HCT116 (cell line): ENCODE data around the gene GEN1.

Experiments
- ATF3 ChIP-seq: IDR thresholded peaks from 2 replicates; pipeline ENCODE4 v1.6.1; 2012
- CTCF ChIP-seq, 3 experiments: fragments of 200-600 bp in 1 of 3; sonication (generic) in 1 of 3; IDR thresholded peaks in 2 of 3; conservative IDR thresholded peaks in 1 of 3; 2 replicates each; pipeline ENCODE4 v1.5.1; 2012 to 2017; ENCODE audit warnings: low read depth in 2 of 3, low read length in 2 of 3, antibody characterized with exemption in 1 of 3, borderline replicate concordance in 1 of 3, control low read depth in 1 of 3, mild to moderate bottlenecking in 1 of 3, mixed read lengths in 1 of 3, mixed run types in 1 of 3, moderate library complexity in 1 of 3; ENCODE audit not compliant: insufficient read depth in 1 of 3
- EGR1 ChIP-seq: IDR thresholded peaks from 2 replicates; pipeline ENCODE4 v1.6.1; 2012; ENCODE audit warnings: low read depth
- MAX ChIP-seq: IDR thresholded peaks from 2 replicates; pipeline ENCODE4 v1.6.1; 2012
- POLR2AphosphoS5 ChIP-seq: IDR thresholded peaks from 2 replicates; pipeline ENCODE4 v1.6.1; 2011; ENCODE audit warnings: mild to moderate bottlenecking, low read depth, low read length, moderate library complexity

GRCh38 chr2:17799301-17800120 is 45.6 kb downstream of the GEN1 start:
- TF ChIP-seq CTCF (IDR thresholded peaks at IDR 0.05 in 2 of 3, conservative IDR thresholded peaks at IDR 0.05 in 1 of 3; ENCODE audit: borderline replicate concordance in 1 of 3, insufficient read depth in 1 of 3, low read depth in 2 of 3, low read length in 2 of 3) (no peak), MAX (no peak), POLR2AphosphoS5 (no peak), EGR1 (no peak), ATF3 (no peak)
